Gastroesophageal sphincter (tissue), 4 donors: Measurements from ENCODE around the gene MAP2K3. TPM values are rescaled to one million over a fixed set of nuclear protein-coding genes. Genes with fewer than 3 reads are reported as not detected.

Experiments used
- ATAC-seq: fragments of 150-250 bp; one replicate; pipeline ENCODE4 v1.9.1; 2016; ENCODE audit warnings: mild to moderate bottlenecking, moderate library complexity
- H3K27ac ChIP-seq, 4 donors: fragments of 200-600 bp; sonication (generic) in 3 of 4; 1 replicate in 3 of 4; 2 replicates in 1 of 4; pipeline ENCODE4 v1.5.1; 2016 to 2019
- H3K27me3 ChIP-seq: fragments of 200-600 bp; sonication (generic); one replicate; pipeline ENCODE4 v1.5.1; 2019
- H3K36me3 ChIP-seq, 2 donors: fragments of 200-600 bp; sonication (generic); one replicate each; pipeline ENCODE4 v1.5.1; 2019; ENCODE audit warnings: control low read depth in 1 of 2
- H3K4me1 ChIP-seq, 3 donors: fragments of 200-600 bp; sonication (generic); 1 replicate in 2 of 3; 2 replicates in 1 of 3; pipeline ENCODE4 v1.5.1; 2016 to 2019; ENCODE audit warnings: control low read depth in 2 of 3
- H3K4me3 ChIP-seq, 2 donors: fragments of 200-600 bp; sonication (generic); one replicate each; pipeline ENCODE4 v1.5.1; 2019; ENCODE audit warnings: mild to moderate bottlenecking in 1 of 2, moderate library complexity in 1 of 2
- H3K9me3 ChIP-seq, 3 donors: fragments of 200-600 bp; sonication (generic); one replicate each; pipeline ENCODE4 v1.5.1; 2017 to 2019; ENCODE audit warnings: control low read depth in 2 of 3
- EP300 ChIP-seq: sonication (generic); formaldehyde crosslinking; IDR thresholded peaks from one replicate; pipeline ENCODE4 v1.6.1; 2017; ENCODE audit warnings: antibody characterized with exemption, mild to moderate bottlenecking
- POLR2A ChIP-seq, 2 donors: fragments of 450-650 bp; IDR thresholded peaks; one replicate each; pipeline ENCODE4 v1.6.1; 2017; ENCODE audit warnings: antibody characterized with exemption in 2 of 2, mild to moderate bottlenecking in 2 of 2, moderate library complexity in 1 of 2
- POLR2AphosphoS5 ChIP-seq: sonication (generic); formaldehyde crosslinking; IDR thresholded peaks from one replicate; pipeline ENCODE4 v1.6.1; 2017; ENCODE audit warnings: antibody characterized with exemption
- WGBS, 2 donors: methylation state at CpG; one replicate each; pipeline ENCODE4 v1.1.5; 2018; ENCODE audit warnings: low coverage in 1 of 2; 5-methylcytosine and 5-hydroxymethylcytosine counted together
- total RNA-seq, 4 donors: library from RNA; depleted of rRNA; stranded (reverse); fragments of >200 nt; gene quantifications; one replicate each; pipeline ENCODE4 v1.1.0, GENCODE V29; 2016
- TF ChIP-seq, protein P1 (sequence below), 4 experiments: fragments of 200-600 bp in 2 of 4; fragments of 450-650 bp in 2 of 4; sonication (generic) in 1 of 4; IDR thresholded peaks; one replicate each; pipeline ENCODE4 v1.5.1; 2017 to 2019; ENCODE audit warnings: antibody characterized with exemption in 4 of 4, mild to moderate bottlenecking in 2 of 4, moderate library complexity in 2 of 4

The MAP2K3 gene
- total RNA-seq, 4 donors from 2014 or later: 18.3 to 46.2 (median 35.2) TPM

DNA sequence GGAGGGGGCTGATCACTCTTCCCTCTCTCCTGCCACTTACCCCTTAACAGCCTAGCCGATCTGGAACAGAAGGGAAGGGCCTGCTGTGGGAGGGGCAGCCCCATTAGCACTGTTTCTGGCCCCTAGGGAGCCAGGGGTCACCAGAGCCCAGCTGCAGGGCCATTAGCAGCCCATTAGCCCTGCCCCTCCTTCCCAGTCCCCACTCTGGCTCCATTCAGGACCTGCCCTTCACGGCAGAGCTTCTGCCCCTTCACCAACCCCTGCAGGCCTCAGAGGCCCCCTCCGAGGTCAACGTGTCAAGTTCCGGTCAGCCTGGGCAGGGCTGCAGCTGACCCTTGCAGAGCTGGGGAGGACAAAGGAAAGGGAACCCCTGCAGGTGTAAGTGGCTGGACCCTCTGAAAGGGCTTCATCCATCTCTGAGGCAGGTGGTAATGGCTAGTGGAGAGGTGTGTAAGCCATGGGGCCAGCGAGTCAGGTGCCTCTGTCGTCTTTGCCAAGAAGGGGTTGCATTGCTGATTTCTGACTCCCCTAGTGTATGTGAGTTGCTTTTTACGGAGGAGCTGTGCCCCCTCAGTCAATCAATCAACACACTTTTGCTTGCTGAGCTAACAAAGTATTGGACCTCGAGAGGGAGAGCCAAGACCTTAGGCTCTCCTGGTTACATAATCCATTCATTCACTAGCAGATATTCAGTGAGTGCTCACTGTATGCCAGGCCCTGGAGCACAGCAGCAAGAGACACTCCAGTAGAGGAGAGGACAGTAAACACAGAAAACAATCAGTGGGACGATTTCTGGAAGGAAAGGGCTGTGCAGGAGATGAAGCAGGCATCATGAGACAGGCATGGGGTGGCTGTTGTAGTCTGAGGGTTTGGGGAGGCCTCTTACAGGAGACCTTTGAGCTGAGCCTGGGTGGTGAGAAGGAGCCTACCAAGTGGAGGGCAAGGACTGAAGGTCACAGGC lies 73.5 kb downstream of the MAP2K3 start:
- 46 to 70% methylated on average over 2 to 5 of the region's 10 CpGs for WGBS, 2 donors
- Histone ChIP-seq H3K4me3 (no peak overlapping the region), H3K27me3 (no peaks in the 10 kb centered on the region), H3K27ac (no peak overlapping the region), H3K36me3 (no peaks in the 10 kb centered on the region), H3K9me3 (no peaks in the 10 kb centered on the region), H3K4me1 (peaks cover 0 to 4% (median 0%) of the 10 kb centered on the region in 3 donors)
- TF ChIP-seq, protein P1, sequence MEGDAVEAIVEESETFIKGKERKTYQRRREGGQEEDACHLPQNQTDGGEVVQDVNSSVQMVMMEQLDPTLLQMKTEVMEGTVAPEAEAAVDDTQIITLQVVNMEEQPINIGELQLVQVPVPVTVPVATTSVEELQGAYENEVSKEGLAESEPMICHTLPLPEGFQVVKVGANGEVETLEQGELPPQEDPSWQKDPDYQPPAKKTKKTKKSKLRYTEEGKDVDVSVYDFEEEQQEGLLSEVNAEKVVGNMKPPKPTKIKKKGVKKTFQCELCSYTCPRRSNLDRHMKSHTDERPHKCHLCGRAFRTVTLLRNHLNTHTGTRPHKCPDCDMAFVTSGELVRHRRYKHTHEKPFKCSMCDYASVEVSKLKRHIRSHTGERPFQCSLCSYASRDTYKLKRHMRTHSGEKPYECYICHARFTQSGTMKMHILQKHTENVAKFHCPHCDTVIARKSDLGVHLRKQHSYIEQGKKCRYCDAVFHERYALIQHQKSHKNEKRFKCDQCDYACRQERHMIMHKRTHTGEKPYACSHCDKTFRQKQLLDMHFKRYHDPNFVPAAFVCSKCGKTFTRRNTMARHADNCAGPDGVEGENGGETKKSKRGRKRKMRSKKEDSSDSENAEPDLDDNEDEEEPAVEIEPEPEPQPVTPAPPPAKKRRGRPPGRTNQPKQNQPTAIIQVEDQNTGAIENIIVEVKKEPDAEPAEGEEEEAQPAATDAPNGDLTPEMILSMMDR (IDR thresholded peaks at IDR 0.05): no peak
- TF ChIP-seq EP300 (no peak), POLR2A (IDR thresholded peaks at IDR 0.05) (no peak), POLR2AphosphoS5 (no peak)
- ATAC-seq: no peak

DNA sequence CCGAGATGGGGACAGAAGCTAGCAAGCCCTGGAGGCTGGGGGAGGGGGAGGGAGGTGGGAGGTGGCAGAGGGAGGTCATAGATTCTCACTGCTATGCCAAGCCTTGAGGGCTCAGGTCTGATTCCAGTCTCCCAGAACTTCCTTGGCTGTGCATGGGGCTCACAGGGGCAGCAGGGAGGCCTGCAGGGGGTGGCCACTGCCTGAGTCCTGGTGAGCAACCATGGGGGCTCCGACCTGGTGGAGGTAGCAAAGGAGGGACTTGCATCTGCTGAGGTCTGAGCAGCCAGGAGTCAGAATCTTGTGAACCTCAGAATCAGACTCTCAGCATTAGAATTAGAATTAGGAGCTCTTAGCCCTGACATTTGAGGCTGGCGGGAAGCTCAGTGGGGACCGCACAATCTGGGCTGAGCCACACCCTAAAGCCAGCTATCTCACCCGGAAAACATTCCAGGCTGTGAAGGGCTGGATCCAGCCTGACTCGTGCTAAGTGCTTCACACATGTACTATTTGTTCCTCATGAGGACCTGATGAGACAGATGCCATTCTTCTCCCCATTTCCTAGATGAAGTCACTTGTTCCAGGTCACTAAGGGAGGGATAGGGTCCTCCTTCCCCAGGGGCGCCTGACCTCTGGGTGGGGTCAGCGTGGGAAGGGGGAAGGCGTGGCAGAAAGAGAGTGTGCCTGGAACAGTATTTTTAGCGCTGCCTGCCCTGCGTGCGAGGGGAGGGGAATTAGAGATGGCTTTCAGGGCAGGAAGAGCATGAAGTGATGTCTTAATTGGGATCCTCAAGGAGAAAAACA lies 74.4 kb downstream of the MAP2K3 start:
- whole genome bisulfite sequencing, 2 donors: 67 to 89% methylated on average over 1 to 5 of the region's 12 CpGs
- Histone ChIP-seq H3K4me1 (peaks cover 0 to 4% (median 0%) of the 10 kb centered on the region in 3 donors), H3K27ac (no peak overlapping the region), H3K36me3 (no peaks in the 10 kb centered on the region), H3K4me3 (no peak overlapping the region), H3K27me3 (no peaks in the 10 kb centered on the region), H3K9me3 (no peaks in the 10 kb centered on the region)
- peak; percentile 66 for ATAC-seq
- TF ChIP-seq EP300: no peak

DNA sequence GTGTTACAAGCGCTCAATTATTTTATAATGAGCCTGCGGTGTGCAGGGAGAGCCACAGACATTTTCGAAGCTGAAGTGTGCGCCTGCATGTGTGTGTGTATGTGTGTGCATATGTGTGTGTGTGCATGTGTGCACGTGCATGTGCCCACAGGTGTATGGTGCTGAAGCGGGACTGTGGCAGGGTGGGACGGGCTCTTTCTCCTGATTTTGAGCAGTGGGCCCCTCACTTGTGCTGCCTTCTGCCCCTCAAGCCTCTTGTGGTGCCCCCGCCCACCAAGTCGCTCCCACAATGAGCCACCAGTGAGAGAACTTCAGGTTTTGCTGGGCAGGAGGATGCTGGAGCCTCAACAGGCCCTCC lies 75.0 kb downstream of the MAP2K3 start:
- ATAC-seq: no peak
- no peaks in the 10 kb centered on the region for H3K27me3 ChIP-seq
- H3K4me3 ChIP-seq: no peak overlapping the region
- no peaks in the 10 kb centered on the region for H3K9me3 ChIP-seq
- no peak overlapping the region for H3K27ac ChIP-seq
- no peaks in the 10 kb centered on the region for H3K36me3 ChIP-seq
- WGBS, 2 donors: 86 to 90% methylated on average over 5 to 6 of the region's 9 CpGs
- TF ChIP-seq POLR2AphosphoS5: no peak
- TF ChIP-seq, protein P1 (IDR thresholded peaks at IDR 0.05): no peak
- TF ChIP-seq POLR2A (IDR thresholded peaks at IDR 0.05): no peak
- TF ChIP-seq EP300: no peak
- H3K4me1 ChIP-seq: peaks cover 0 to 4% (median 0%) of the 10 kb centered on the region in 3 donors

DNA sequence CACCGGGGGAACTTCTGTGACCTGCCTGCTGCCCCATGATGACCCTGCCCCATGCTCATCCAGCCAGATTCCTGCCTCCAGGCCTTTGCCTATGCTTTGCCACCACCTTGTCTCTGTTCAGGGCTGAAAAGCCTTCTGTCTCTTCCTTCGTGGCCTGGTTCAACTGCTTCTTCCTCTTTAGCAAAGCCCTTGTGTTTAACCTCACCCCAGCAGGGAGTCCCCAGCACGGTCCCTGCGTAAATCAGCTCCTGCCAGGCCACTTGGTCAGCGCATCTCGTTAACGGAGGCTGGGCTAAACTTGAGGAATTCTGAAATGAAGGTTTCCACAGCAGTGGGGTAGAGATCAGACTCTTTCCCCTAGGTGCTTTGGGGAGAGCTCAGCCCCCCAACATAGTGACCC lies 75.5 kb downstream of the MAP2K3 start:
- 90% methylated on average over 2 to 5 of the region's 7 CpGs for WGBS, 2 donors
- no peaks in the 10 kb centered on the region for H3K36me3 ChIP-seq
- H3K9me3 ChIP-seq: no peaks in the 10 kb centered on the region
- H3K27ac ChIP-seq: no peak overlapping the region
- peaks cover 0 to 4% (median 0%) of the 10 kb centered on the region in 3 donors for H3K4me1 ChIP-seq
- H3K27me3 ChIP-seq: no peaks in the 10 kb centered on the region
- ATAC-seq: no peak
- TF ChIP-seq POLR2AphosphoS5 (no peak), POLR2A (IDR thresholded peaks at IDR 0.05) (no peak)
- no peak overlapping the region for H3K4me3 ChIP-seq

DNA sequence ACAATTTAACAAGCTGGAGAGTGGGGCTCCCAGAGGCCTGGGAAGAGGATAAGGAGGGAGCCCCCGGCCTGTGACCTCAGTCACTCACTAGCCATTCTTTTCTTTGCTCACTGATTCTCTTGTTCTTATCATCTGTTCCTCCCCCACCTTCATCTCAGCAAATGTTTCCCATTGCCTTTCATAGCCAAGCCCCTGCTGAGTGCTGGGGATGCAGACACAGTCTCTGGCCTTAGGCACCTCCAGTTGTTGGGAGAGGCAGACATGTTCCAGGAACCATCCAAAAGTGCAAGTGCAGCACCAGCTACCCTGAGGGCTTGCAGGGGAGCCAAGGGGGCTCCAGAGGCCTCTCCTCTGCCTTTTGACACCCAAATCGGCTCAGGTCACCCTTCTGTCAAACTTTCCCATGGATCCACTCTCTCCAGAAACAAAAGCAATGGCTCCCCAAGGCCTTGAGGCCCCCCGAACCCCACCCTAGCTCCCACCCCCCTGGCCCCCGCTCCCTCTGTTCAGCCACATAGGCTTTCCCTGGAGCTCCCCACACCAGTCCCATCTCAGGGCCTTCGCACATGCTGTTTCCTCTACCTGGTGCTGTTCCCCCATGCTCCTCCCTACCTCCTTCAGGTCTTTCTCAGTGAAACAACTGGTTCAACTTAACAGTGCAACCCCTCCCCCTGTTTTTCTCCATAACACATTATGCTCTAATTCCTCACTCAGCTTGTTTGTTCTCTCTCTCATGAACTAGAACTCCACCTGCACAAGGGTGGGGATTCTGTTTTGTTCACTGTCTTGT lies 76.7 kb downstream of the MAP2K3 start:
- no peaks in the 10 kb centered on the region for H3K9me3 ChIP-seq
- no peak overlapping the region for H3K27ac ChIP-seq
- no peak overlapping the region for H3K4me3 ChIP-seq
- H3K4me1 ChIP-seq: peaks cover 0 to 4% (median 0%) of the 10 kb centered on the region in 3 donors
- TF ChIP-seq, protein P1 (IDR thresholded peaks at IDR 0.05): no peak
- TF ChIP-seq POLR2AphosphoS5 (no peak), EP300 (no peak)
- ATAC-seq: no peak
- no peaks in the 10 kb centered on the region for H3K36me3 ChIP-seq
- H3K27me3 ChIP-seq: no peaks in the 10 kb centered on the region
- 84 to 100% methylated on average over 1 to 4 of the region's 5 CpGs for WGBS, 2 donors
